K562 (cell line): ENCODE results near the gene SEH1L.

Source experiments
- ARNT ChIP-seq, 2 experiments: fragments of 450-650 bp; IDR thresholded peaks; 2 replicates each; pipeline ENCODE4 v1.6.1; 2016; ENCODE audit warnings: mild to moderate bottlenecking in 1 of 2
- MAFK ChIP-seq: IDR thresholded peaks from 2 replicates; pipeline ENCODE4 v1.6.1; 2011; ENCODE audit warnings: low read length, improper control_type of control experiment
- NUFIP1 ChIP-seq: fragments of 450-650 bp; IDR thresholded peaks from 2 replicates; pipeline ENCODE4 v1.6.1; 2018; ENCODE audit not compliant: partially characterized antibody
- ZFPM2 ChIP-seq: fragments of 250-450 bp; sonication (Bioruptor Pico); IDR thresholded peaks from 2 replicates; pipeline ENCODE4 v1.5.1; 2022; ENCODE audit warnings: mild to moderate bottlenecking
- TF ChIP-seq, protein P1 (sequence below), 3 experiments: IDR thresholded peaks in 2 of 3; conservative IDR thresholded peaks in 1 of 3; 2 replicates each; pipeline ENCODE4 v1.5.1; 2011 to 2012; ENCODE audit warnings: low read length in 3 of 3, mild to moderate bottlenecking in 3 of 3, control low read depth in 2 of 3, improper control_type of control experiment in 1 of 3, inconsistent platforms in 1 of 3, low read depth in 1 of 3, mixed read lengths in 1 of 3, moderate library complexity in 1 of 3; ENCODE audit not compliant: insufficient read depth in 2 of 3
- TF ChIP-seq, protein P2 (sequence below): sonication (generic); formaldehyde crosslinking; IDR thresholded peaks from 2 replicates; pipeline ENCODE4 v1.9.0; 2022; ENCODE audit warnings: mild to moderate bottlenecking, missing genetic modification reagents
- TF ChIP-seq, protein P3 (sequence below), 2 experiments: fragments of 450-650 bp in 1 of 2; sonication (generic) in 1 of 2; formaldehyde crosslinking; conservative IDR thresholded peaks; 2 replicates each; pipeline versions ENCODE4 v1.4.0 to v1.8.1; 2020 to 2022; ENCODE audit warnings: mild to moderate bottlenecking in 1 of 2, missing genetic modification reagents in 1 of 2

DNA sequence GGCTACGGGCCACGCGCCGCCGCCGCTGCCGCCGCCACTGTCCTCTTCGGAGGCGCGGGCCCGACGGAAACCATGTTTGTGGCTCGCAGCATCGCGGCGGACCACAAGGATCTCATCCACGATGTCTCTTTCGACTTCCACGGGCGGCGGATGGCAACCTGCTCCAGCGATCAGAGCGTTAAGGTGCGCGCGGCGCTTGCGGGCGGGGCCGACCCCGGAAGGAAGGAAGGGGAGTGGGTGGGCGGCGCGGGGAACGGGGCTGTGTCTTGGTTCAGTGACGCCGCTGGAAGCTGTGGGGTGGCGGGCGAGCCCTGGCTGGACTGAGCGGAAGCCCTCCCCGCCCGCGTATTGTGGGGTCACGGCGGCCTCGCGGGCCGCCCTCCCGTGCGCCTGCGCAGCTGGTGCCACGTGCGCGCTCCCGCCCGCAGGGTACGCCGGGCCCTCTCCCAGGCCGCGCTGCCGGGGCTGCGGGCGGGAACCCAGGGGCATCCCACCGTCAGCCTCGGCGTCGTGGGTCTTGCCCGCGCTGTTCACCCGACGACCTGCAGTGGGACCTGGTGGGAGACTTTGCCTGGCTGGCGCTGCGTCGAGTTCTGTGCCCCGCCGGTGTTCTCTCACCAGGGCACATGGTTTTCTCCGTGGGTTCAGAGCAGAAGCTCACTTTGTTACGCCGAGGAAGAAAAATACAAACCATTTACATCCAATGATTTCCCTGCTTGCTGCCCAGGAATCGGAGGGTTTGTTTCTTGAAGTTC lies 416 bp downstream of the SEH1L start:
- TF ChIP-seq, protein P1, sequence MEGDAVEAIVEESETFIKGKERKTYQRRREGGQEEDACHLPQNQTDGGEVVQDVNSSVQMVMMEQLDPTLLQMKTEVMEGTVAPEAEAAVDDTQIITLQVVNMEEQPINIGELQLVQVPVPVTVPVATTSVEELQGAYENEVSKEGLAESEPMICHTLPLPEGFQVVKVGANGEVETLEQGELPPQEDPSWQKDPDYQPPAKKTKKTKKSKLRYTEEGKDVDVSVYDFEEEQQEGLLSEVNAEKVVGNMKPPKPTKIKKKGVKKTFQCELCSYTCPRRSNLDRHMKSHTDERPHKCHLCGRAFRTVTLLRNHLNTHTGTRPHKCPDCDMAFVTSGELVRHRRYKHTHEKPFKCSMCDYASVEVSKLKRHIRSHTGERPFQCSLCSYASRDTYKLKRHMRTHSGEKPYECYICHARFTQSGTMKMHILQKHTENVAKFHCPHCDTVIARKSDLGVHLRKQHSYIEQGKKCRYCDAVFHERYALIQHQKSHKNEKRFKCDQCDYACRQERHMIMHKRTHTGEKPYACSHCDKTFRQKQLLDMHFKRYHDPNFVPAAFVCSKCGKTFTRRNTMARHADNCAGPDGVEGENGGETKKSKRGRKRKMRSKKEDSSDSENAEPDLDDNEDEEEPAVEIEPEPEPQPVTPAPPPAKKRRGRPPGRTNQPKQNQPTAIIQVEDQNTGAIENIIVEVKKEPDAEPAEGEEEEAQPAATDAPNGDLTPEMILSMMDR (IDR thresholded peaks at IDR 0.05 in 2 of 3, conservative IDR thresholded peaks at IDR 0.05 in 1 of 3; ENCODE audit: insufficient read depth in 2 of 3, low read depth in 1 of 3, low read length in 3 of 3): no peak
- 0 out of 4 replicates have a peak, but pooled peaks of 1 of the 2 experiments have one; percentile 17 for TF ChIP-seq ARNT (IDR thresholded peaks at IDR 0.05)
- peak; percentile 87 for TF ChIP-seq NUFIP1
- TF ChIP-seq, protein P2, sequence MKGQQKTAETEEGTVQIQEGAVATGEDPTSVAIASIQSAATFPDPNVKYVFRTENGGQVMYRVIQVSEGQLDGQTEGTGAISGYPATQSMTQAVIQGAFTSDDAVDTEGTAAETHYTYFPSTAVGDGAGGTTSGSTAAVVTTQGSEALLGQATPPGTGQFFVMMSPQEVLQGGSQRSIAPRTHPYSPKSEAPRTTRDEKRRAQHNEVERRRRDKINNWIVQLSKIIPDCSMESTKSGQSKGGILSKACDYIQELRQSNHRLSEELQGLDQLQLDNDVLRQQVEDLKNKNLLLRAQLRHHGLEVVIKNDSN: peak; percentile 76
- no peak for TF ChIP-seq MAFK
- no peak for TF ChIP-seq ZFPM2 (CRISPR knock-in tag)
- TF ChIP-seq, protein P3, sequence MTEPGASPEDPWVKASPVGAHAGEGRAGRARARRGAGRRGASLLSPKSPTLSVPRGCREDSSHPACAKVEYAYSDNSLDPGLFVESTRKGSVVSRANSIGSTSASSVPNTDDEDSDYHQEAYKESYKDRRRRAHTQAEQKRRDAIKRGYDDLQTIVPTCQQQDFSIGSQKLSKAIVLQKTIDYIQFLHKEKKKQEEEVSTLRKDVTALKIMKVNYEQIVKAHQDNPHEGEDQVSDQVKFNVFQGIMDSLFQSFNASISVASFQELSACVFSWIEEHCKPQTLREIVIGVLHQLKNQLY (CRISPR knock-in tag; conservative IDR thresholded peaks at IDR 0.05): peak; percentile 52 to 88; a peak in 3 of 4 replicates
